HG03097 (cell line): ENCODE measurements around the gene DDX1.

Experiments used
- ATAC-seq: cut with Tn5 transposase; IDR thresholded peaks from one replicate; pipeline ENCODE4 v1.9.1; 2021; ENCODE audit not compliant: unreplicated experiment, low FRiP score

DDX1 gene

DNA sequence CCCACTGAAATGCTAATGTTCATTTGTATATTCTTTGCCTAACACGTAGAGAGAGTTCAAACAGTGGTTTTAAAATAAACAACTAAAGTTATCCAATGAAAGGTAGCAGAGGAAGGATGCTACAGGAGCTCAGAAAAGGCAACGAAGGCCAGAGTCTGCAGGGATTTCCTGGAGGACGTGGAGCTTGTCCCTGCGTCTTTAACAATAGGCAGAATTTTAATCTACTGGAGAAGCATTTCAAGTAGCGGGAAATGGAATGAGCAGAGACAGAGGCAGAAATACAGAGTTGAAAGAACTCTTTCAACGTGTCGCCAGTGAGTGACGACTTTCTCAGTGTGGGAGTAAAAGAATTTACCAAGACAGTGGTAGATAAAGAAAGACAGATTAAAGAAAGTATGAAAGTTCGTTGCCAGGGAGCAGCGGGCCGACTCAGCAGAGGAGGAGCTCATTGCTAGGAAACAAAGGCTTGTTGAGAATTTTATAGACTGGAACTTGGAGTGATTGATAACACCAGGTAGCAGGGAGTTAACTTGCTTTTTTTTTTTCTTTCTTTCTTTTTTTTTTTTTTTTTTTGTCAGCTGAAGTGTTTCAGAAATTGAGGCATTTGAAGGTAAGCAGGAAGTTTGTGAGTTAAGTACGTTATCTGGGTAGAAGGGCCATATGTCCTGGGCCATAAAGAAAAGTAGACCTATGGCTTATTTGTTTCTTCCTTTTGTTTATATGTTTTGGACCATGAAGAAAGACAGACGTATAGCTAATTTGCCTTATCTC, 29.9 kb upstream of the DDX1 start:
- ATAC-seq, result no peak

DNA sequence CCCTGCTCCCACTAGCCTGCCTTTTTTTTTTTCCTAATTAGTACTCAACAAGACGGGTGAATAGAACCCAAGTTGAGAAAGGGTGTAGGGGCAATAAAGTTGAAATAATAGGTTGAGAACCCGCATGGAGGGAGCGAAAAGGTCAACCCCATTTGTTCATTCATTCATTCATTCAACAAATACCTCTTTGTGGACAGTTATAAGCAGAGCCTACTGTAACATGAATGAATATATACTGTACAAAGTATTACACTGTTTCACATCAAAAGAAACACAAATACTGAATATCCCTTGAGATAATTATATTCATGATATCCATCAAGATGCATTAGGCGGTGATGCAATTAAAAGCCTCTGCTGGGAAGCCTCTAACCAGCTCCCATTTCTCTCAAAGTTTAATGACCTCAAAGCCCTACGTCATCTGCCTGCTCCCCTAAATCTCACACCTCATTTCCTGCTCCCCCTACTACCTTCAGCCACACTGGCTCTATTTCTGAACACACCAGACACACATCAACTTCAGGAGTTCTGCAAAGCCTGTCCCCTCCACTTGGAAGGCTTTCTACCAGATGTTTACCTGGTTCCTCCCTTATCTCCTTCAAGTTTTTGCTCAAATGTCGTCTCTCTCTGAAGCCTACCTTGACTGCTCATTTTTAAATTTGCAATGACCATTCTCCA, 29.2 kb upstream of the DDX1 start:
- ATAC-seq, result no peak

DNA sequence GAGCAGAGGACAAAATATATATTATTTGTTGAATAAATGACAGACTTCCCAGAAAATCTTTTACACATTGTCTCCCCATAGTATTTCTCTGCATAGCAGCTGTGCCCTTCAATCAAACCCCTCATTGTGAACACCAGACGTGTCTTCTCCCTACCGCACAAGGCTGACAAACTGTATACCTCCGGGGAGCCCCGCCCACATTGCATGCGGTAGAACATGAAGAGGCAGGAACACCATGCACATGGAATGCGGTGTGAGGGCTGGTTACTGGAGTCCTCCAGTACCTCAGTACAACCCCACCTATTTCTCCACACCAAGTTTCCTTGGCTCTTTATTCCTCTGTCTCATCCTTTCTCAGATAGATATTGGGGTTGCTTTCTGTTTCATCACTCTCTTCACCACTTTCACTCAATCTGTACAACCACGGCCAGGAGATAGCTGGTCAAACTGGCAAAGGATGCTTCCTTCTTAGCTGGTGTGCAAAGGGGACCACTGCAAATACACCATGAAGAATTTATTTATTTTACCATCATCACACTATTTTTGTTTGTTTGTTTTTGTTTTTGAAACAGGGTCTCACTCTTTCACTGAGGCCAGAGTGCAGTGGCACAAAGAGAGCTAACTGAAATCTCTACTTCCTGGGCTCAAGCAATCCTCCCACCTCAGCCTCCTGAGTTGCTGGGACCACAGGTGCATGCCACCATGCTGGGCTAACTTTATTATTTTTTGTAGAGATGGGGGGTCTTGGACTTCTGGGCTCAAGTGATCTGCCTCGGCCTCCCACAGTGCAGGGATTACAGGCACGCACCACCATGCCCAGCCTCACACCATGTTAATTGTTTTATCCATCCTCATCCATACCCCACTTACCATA, 28.2 kb upstream of the DDX1 start:
- no peak for ATAC-seq

DNA sequence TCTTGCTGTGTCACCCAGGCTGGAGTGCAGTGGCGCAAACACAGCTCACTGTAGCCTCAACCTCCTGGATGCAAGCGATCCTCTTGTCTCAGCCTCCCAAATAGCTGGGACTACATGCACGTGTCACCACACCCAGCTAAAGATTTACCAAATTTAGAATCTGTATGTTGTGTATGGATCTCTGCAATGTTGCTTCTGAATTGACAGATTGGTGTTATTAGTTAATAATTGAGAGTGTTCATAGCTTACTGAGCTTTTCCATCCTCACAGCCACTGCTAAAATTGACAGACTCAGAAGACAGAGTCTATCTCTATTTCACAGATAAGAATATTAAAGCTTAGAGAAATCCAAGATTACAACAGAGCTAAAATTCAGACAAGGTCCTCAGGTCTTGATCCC, 26.3 kb upstream of the DDX1 start:
- ATAC-seq, result no peak

DNA sequence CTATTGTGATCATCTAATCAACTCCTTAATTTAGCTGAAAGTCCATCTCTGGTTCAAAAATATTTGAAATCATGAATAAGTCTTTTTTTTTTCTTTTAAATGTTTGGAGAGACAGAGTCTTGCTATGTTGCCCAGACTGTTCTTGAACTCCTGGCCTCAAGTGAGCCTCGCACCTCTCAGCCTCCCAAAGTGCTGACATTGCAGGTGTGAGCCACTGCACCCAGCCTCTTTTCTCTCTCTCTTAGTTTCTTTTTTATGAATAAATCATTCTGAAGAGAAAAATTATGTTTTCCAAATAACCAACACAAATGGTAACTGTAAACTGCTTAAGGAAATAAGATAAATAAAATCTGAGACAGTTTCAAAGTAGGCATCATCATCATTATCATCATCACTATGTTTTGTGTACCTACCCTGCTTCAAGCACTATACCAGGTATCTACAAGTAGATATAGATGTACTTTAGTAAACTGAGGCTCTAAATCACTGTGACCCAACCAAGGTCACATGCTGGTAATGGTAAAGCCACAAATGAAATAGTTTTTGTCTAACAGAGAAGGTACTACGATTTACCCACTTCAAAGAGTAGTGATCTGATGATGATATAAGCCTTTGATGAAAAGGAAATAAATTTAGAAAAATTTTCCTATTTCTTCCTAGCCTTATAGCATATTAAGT, 25.5 kb upstream of the DDX1 start:
- ATAC-seq, result no peak

DNA sequence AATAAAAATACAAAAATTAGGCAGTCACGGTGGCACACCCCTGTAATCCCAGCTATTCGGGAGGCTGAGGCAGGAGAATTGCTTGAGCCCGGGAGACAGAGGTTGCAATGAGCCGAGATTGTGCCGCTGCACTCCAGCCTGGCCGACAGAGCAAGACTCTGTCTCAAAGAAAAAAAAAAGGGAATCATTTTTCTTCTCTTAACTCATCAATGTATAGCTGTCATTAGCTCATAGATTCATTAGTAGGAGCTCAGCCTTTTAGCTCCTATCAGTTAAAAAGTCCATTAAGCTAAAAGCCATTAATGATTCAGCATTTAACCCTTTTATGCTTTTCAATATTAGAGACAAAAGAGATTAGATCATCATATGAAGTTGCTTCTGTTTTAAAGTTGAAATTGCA, 24.8 kb upstream of the DDX1 start:
- no peak for ATAC-seq

DNA sequence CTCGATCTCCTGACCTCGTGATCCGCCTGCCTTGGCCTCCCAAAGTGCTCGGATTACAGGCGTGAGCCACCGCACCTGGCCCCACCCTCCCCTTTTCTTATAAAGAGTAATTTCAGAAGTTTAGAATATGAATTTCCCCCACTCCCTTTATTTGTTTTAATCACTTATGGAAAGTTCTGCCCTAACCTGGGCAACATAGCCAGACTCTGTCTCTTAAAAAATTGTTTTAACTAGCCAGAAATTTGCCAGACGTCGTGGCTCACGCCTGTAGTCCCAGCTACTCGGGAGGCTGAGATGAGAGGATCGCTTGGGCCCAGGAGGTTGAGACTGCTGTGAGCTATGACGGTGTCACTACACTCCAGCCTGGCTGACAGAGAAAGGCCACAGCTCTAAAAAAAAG, 22.8 kb upstream of the DDX1 start:
- no peak for ATAC-seq

DNA sequence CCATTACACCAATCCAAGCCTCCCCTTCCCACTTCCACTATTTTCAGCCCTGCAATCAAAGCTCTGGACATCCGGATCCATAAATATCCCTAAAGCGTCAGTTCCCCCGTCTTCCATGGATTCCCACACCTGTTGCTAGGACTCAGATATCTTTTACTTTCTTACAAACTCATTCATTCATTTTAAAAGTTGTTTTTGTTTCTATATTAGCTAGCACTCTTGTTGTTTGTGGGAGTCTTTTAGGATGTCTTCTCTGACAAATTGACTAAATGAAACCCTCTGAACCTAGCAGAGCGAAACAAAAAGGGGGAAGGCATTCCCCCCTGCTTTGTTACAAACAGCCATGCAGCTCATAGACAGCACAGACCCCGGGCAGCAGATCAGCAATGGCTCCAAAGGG, 21.6 kb upstream of the DDX1 start:
- no peak for ATAC-seq

DNA sequence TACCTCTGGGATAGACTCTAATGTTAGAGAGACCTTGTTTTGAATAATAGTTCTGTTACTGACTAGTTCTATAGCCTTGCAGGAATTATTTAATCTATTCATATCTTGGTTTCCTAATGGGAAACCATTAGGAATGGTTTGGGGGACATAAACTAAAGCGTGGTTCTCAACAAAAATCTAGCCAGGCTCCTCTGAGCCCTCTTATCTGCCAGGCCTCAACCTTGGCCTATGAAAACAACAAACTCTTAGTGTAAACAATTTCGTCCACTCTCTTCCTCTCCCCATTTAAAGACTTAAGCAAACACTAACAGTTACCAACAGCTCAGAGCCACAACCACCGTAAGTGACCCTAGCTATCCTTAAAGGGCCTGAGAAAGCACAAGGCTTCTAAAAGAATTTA, 19.9 kb upstream of the DDX1 start:
- no peak for ATAC-seq

DNA sequence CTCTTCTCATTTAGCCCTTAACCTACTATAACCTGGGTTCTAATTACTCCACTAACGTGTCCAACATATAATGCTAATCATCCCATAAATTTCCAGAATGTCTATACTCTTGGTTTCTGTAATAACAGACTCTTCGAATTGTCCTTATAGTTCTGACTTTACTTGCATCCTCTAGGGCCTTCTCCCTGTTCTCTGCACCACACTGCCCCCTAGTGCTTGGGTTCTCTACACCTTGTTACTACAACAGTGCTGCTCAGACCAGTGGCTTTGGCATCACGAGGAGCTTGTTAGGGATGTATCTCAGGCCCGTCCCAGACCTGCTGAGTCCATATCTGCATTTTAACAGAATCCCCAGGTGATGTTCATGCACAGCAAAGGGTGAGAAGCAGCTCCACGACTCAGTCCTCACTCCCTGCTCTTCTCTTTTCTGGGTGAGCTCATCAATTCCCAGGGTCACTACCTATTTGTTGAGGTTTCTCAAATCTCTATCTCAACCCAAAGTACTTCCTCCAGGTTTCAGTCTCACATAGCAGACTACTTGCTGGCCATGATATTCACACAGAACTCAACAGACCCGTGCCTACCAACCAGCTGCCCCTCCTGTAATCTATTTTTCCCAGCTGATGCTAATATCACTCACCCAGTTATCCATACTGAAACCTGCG, 14.5 kb upstream of the DDX1 start:
- peak; percentile 88 for ATAC-seq

DNA sequence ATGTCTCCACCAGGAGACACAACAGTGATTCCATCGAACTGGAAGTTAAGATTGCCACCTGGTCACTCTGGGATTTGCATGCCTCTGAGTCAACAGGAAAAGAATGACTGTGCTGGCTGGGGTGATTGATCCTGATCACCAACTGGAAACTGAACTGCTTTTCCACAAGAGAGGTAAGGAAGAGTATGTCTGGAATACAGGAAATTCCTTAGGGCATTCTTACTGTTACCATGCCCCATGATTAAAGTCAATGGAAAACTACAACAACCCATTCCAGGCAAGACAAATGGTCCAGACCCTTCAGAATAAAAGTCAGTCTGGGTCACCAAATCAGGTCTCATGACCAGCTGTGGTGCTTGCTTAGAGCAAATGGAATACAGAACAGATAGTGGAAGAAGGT, 12.0 kb upstream of the DDX1 start:
- no peak for ATAC-seq

DNA sequence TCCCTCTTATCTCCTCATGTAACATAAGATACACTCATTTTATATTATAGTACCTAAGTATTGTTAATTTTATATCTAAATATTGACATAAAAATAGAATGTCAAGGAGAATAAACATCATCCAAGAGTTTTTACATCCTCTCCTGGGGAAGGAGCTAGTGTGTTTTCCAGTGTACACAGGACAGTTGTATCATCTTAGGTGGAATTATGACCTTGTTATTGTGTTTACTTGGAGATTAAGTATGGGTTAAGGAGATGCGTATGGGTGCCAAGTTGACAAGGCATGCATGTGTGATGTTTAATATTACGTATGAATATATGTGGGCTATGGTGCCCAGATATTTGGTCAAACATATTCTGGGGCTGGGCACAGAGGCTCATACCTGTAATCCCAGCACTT, 11.2 kb upstream of the DDX1 start:
- no peak for ATAC-seq

DNA sequence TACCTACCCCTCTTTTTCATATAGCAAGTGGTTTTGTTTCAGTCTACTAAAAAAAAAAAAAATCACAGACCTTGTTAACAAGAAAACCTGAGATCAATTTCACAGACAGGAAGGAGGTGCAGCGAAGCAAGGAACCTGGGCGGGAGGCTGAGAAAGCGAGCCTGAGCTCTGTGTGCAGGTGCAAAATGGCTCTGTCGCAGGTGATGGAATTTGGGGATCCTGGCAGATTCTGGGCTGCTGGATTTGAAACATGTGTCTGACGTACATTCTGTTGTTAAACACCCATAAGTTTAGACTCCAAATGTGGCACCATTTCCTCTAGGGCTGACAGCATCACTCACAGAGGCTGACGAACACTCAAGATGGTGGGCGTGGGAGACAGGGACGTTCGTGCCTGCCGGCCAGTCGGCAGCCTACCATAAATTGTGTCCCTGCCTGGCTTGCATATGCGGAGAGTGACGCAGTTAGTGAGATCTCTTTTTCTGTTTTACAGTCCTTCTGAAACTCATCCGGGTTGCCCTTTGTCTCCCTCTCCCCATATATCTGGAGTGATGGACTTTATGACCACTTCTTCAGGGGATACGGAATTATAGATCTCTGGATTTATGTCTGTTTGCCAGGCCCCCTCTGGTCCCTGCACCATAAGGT, 8.8 kb upstream of the DDX1 start:
- no peak for ATAC-seq

DNA sequence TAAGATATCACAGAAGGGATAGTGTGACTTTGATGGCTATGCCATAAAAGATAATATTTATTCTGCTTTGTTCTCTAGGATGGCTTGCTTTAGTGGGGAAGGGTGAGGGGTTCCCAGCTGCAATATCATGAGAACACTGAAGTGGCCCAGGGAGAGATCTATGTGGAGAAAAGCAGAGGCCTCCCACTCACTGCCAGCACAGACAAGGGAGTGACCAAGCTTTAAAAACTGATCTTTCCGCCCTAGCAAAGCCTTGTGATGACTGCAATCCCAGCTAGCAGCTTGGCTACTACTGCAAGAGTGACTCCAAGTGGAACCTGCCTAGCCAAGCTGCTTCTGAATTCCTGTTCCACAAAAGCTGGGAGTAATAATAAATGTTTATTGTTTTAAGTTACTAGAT, 7.8 kb upstream of the DDX1 start:
- ATAC-seq, result no peak

DNA sequence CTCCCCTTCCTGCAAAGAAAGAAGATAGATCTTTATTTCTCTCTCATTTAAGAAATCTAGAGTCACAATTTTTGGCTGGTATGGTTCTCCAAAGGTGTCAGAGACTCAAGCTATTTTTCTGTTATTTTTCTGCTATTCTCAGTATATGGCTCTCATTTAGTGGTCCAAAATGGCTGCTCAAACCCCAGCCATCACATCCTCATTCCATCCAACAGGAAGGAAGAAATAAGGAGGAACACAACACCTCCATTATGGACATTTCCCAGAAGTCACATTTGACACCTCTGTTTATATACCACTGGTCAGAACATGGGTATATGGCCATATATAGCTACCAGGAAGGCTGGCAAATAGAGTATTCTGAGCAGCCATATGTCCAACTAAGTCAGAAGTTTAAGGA, 7.4 kb upstream of the DDX1 start:
- ATAC-seq, result no peak

DNA sequence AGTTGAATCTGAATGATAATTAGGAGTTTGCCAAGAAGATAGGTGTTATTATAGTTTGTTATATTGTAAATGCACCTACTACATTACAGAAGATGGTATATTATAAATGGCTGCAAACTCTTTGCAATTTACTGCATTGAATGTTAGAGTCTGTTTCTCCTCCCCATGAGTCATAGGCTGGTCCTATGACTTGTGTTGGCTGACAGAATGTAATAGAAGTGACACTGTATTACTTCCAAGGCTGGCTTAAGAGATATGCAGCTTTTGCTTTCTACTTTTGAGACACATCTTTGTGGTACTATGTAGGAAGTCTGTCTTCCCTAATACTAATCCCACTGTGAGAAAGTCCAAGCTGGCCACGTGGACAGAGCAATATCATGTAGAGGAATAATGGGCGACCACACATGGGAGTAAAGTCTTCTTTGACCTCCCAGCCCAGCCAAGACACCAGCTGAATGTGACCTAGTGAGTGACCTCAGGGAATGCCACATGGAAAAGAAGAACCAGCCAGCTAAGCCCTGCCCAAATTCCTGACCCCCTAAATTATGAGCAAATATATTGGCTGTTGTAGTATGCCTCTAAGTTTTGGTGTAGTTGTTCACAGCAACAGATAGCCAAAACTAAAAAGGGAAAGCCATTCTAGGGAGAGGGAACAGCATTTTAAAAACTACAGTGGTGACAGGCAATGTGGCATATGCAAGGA, 6.8 kb upstream of the DDX1 start:
- no peak for ATAC-seq

DNA sequence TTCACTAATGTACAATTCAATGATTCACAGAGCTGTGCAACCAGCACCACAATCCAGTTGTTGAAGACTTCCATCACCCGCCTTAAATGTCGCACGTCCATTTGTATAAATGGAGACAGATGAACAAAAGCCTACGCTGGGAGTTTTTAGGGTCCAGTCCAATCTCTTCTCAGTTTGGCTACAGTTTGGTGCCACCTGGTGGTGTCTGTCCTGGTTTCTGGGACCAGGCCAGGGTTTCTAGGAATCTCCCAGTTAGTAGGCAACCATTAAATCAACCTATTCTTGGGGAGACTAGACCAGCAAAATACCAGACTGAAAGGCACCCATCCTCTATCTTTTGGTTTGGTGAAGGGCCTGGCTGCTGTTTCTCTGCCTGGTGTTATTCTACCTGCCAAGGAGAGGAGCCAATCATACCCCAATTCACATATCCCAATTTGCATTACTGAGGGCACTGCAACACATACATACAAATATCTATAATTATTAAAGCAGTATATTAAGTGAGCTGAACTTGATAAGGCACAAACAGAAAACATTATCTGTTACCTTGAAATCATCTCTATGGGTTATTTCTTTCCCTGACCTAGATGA, 3.2 kb upstream of the DDX1 start:
- ATAC-seq, result no peak

DNA sequence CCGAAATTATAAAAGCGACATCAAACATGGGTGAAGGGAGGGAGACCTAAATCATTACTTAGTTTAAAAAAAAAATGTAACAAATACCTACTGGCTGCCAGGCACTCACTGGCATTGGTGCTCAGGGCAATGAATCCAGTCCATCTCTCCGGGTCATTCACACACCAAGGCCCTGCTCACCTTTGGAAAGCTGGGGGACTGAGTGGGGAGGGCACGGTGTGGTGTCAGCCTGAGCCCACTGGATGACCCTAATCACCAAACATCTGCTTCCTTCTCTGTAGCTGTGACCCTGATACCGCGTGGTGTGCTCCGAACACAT, 336 bp upstream of the DDX1 start:
- no peak for ATAC-seq

DNA sequence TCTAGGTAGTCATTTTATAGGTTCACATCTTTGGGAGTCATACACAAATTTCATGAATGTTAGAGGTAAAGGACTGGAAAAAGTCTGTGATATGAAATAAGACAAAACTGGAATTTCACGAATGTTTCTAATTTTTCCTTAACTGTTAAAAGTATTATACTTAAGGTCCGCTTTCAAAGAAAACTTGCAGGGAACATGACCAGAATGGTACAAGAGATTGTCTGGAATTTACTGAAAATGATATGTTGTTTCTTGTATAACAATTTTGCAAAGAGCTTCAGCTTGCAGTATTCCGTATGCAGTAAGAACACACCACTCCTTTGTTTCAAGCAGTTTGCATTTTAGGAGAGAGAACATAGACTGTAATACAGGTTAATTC, 1.6 kb downstream of the DDX1 start:
- no peak for ATAC-seq
